Ishikawa (cell line): ENCODE data around the gene CLASP1.

ENCODE experiments used
- CEBPB ChIP-seq: IDR thresholded peaks from 2 replicates; pipeline ENCODE4 v1.6.1; 2012
- CREB1 ChIP-seq: IDR thresholded peaks from 2 replicates; pipeline ENCODE4 v1.6.1; 2012; ENCODE audit warnings: low read depth
- EGR1 ChIP-seq: IDR thresholded peaks from 2 replicates; pipeline ENCODE4 v1.6.1; 2012
- EP300 ChIP-seq: IDR thresholded peaks from 2 replicates; pipeline ENCODE4 v1.6.1; 2012; ENCODE audit warnings: borderline replicate concordance
- FOXM1 ChIP-seq: IDR thresholded peaks from 2 replicates; pipeline ENCODE4 v1.6.1; 2012; ENCODE audit warnings: low read depth, borderline replicate concordance
- NFIC ChIP-seq: IDR thresholded peaks from 2 replicates; pipeline ENCODE4 v1.6.1; 2012
- RAD21 ChIP-seq: IDR thresholded peaks from 2 replicates; pipeline ENCODE4 v1.6.1; 2012; ENCODE audit warnings: low read depth
- TAF1 ChIP-seq: IDR thresholded peaks from 2 replicates; pipeline ENCODE4 v1.6.1; 2012; ENCODE audit warnings: low read depth, mild to moderate bottlenecking
- TCF12 ChIP-seq: IDR thresholded peaks from 2 replicates; pipeline ENCODE4 v1.6.1; 2012; ENCODE audit warnings: low read depth
- TEAD4 ChIP-seq: IDR thresholded peaks from 2 replicates; pipeline ENCODE4 v1.6.1; 2012
- YY1 ChIP-seq: IDR thresholded peaks from 2 replicates; pipeline ENCODE4 v1.6.1; 2012; ENCODE audit warnings: low read depth
- ZBTB7A ChIP-seq: IDR thresholded peaks from 2 replicates; pipeline ENCODE4 v1.6.1; 2012; ENCODE audit warnings: low read depth
- TF ChIP-seq, protein P1 (sequence below): IDR thresholded peaks from 2 replicates; pipeline ENCODE4 v1.6.1; 2012; ENCODE audit warnings: low read depth, mild to moderate bottlenecking
- TF ChIP-seq, protein P2 (sequence below): IDR thresholded peaks from 2 replicates; pipeline ENCODE4 v1.6.1; 2012
- TF ChIP-seq, protein P3 (sequence below): IDR thresholded peaks from 2 replicates; pipeline ENCODE4 v1.6.1; 2012

CLASP1 gene

DNA sequence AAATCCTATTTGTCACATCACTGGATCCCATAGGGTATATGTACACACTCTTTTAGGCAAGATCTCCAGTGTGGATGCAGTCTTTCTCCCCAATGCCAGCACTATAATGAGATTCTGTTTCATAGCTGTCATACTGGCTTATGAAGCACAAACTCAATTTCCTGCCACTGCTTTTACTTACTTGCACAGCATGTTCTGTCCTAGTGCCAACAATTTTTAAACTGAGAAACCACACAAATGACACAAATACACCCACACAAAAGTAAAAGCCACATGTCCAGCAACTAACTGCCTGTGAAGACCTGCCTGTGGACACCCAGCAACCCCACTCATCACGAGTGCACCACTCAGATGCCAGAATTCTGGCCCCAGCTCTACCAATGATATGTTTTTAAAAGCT, 148.2 kb downstream of the CLASP1 start:
- TF ChIP-seq EGR1 (peak; percentile 52; the same call in 1 of the 2 replicates), FOXM1 (no peak), NFIC (peak; percentile 52; the same call in 1 of the 2 replicates), YY1 (no peak)
- TF ChIP-seq, protein P1, sequence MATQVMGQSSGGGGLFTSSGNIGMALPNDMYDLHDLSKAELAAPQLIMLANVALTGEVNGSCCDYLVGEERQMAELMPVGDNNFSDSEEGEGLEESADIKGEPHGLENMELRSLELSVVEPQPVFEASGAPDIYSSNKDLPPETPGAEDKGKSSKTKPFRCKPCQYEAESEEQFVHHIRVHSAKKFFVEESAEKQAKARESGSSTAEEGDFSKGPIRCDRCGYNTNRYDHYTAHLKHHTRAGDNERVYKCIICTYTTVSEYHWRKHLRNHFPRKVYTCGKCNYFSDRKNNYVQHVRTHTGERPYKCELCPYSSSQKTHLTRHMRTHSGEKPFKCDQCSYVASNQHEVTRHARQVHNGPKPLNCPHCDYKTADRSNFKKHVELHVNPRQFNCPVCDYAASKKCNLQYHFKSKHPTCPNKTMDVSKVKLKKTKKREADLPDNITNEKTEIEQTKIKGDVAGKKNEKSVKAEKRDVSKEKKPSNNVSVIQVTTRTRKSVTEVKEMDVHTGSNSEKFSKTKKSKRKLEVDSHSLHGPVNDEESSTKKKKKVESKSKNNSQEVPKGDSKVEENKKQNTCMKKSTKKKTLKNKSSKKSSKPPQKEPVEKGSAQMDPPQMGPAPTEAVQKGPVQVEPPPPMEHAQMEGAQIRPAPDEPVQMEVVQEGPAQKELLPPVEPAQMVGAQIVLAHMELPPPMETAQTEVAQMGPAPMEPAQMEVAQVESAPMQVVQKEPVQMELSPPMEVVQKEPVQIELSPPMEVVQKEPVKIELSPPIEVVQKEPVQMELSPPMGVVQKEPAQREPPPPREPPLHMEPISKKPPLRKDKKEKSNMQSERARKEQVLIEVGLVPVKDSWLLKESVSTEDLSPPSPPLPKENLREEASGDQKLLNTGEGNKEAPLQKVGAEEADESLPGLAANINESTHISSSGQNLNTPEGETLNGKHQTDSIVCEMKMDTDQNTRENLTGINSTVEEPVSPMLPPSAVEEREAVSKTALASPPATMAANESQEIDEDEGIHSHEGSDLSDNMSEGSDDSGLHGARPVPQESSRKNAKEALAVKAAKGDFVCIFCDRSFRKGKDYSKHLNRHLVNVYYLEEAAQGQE = no peak

DNA sequence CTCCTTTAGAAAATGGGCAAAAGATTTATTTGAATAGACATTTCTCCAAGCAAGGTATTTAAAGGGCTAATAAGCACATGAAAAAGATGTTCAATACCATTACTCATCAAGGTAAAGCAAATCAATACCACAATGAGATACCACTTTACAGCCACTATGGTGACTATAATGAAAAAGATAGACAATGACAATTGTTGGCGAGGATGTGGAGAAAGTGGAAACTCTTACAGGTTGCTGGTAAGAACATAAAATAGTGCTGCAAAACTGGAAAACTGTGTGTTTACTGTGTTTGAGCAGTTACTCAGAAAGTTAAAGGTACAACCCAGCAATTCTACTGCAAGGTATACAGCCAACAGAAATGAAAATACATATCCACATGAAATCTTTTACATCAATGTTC, 150.5 kb downstream of the CLASP1 start:
- TF ChIP-seq, protein P2, sequence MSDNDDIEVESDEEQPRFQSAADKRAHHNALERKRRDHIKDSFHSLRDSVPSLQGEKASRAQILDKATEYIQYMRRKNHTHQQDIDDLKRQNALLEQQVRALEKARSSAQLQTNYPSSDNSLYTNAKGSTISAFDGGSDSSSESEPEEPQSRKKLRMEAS = no peak

DNA sequence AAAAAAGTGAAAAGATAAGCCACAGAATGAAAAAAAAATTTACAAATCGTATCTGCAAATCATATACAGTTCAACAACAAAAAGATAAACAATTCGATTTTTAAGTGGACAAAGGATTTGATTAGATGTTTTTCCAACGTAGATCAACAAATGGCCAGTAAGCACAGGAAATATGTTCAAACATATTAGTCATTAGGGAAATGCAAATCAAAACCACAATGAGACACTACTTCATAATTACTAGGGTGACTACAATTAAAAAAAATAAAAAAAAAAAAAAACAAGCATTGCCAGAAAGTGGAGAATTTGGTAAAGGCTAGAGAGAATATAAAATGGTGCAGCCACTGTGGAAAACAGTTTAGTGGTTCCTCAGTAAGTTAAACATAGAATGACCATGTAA, 156.9 kb downstream of the CLASP1 start:
- TF ChIP-seq ZBTB7A (no peak), TAF1 (no peak), EGR1 (no peak), CREB1 (no peak), EP300 (no peak), CEBPB (no peak), TEAD4 (no peak), TCF12 (no peak), NFIC (no peak), YY1 (no peak), FOXM1 (no peak), RAD21 (no peak)
- TF ChIP-seq, protein P3, sequence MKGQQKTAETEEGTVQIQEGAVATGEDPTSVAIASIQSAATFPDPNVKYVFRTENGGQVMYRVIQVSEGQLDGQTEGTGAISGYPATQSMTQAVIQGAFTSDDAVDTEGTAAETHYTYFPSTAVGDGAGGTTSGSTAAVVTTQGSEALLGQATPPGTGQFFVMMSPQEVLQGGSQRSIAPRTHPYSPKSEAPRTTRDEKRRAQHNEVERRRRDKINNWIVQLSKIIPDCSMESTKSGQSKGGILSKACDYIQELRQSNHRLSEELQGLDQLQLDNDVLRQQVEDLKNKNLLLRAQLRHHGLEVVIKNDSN = no peak
- TF ChIP-seq, protein P2 = no peak
- TF ChIP-seq, protein P1 = no peak

DNA sequence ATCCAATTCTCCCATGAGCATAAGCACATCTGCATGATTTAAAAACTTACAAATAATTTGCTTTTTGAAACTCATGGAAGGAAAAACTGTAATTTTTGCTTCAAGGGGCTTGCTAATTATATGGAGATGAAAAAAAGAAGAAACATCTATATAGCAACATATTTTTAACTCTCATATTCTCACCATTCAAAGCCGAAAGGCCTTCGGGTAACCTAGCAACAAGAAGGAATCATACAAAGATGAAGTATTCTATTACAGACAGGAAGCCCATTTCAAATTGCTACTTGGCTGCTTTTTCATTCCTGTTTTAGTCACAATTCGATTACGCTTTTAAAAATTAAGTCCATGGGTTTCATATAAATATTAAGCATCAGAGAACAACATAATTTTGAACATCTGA, 157.7 kb downstream of the CLASP1 start:
- no peak for TF ChIP-seq NFIC
- TF ChIP-seq TAF1 = no peak
- TF ChIP-seq ZBTB7A = no peak
- no peak for TF ChIP-seq RAD21
- TF ChIP-seq CREB1 = no peak
- TF ChIP-seq FOXM1 = no peak
- no peak for TF ChIP-seq EGR1
- TF ChIP-seq, protein P3 = no peak
- TF ChIP-seq, protein P2 = no peak
- no peak for TF ChIP-seq YY1
- no peak for TF ChIP-seq TEAD4
- no peak for TF ChIP-seq EP300
- TF ChIP-seq CEBPB = no peak
- TF ChIP-seq TCF12 = no peak
- TF ChIP-seq, protein P1 = no peak

DNA sequence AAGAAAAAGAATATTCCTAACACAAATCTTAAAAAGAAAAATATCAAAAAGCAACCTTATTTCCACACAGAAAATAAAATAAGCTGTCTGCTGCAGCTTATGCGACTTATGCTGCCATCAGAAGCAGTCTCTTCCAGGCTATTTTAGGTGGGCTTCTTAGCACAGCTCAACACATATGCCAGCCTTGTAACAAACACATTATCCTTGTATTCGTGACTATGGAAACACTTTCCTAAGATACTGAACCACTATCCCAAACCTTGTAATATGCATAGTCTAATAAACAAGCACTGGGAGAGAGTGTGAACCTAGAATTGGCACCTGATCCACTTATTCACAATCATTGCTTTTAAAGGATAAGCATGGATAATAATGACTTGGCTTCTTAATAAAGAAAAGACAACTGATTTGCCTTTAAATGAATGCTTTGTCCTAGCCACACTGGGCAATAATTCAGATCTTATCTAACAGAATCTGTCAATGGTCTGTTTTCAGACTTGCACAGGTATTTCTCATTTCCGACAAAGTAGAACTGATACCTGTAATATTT, 158.6 kb downstream of the CLASP1 start:
- TF ChIP-seq RAD21 (no peak), EP300 (no peak), ZBTB7A (no peak), NFIC (no peak), YY1 (no peak), CREB1 (no peak), FOXM1 (no peak), TAF1 (no peak), EGR1 (no peak), CEBPB (no peak), TCF12 (no peak), TEAD4 (no peak)
- TF ChIP-seq, protein P3 = no peak
- TF ChIP-seq, protein P1 = no peak
- TF ChIP-seq, protein P2 = no peak
